Small intestine (tissue), 7 donors: ENCODE data around the gene DOCK6. TPM values are rescaled to one million over a fixed set of nuclear protein-coding genes. Genes with fewer than 3 reads are reported as not detected.

Experiments used
- DNase-seq, 2 donors: peaks; one replicate each; pipeline versions ENCODE4 v3.0.0 to v3.0.0-alpha.2; 2013
- FAIRE-seq: peaks from 2 replicates; lab custom pipeline; 2012; peaks lifted over from hg19 to GRCh38; lab: Jason Lieb, UNC
- H3K27ac ChIP-seq, 3 donors: one replicate each; pipeline ENCODE4 v1.5.1; 2013; ENCODE audit warnings: low read length in 2 of 3, mild to moderate bottlenecking in 2 of 3, control low read depth in 1 of 3, inconsistent platforms in 1 of 3, low read depth in 1 of 3, moderate library complexity in 1 of 3
- H3K27me3 ChIP-seq, 3 donors: one replicate each; pipeline ENCODE4 v1.6.1; 2013; ENCODE audit warnings: low read length in 3 of 3, inconsistent platforms in 1 of 3; ENCODE audit not compliant: control insufficient read depth in 3 of 3, insufficient read depth in 3 of 3
- H3K36me3 ChIP-seq, 3 donors: one replicate each; pipeline ENCODE4 v1.6.1; 2013; ENCODE audit warnings: low read length in 3 of 3, inconsistent platforms in 1 of 3, low read depth in 1 of 3, mild to moderate bottlenecking in 1 of 3, moderate library complexity in 1 of 3; ENCODE audit not compliant: control insufficient read depth in 3 of 3, insufficient read depth in 2 of 3
- H3K4me1 ChIP-seq, 3 donors: one replicate each; pipeline ENCODE4 v1.6.1; 2013; ENCODE audit warnings: low read length in 2 of 3, inconsistent platforms in 1 of 3, low read depth in 1 of 3, mild to moderate bottlenecking in 1 of 3, moderate library complexity in 1 of 3; ENCODE audit not compliant: control insufficient read depth in 3 of 3, insufficient read depth in 2 of 3
- H3K4me3 ChIP-seq, 3 donors: one replicate each; pipeline ENCODE4 v1.5.1; 2013; ENCODE audit warnings: low read length in 3 of 3, control low read depth in 1 of 3, inconsistent platforms in 1 of 3, low read depth in 1 of 3, mild to moderate bottlenecking in 1 of 3, moderate library complexity in 1 of 3
- H3K9me3 ChIP-seq, 2 donors: one replicate each; pipeline ENCODE4 v1.6.1; 2013; ENCODE audit warnings: low read depth in 1 of 2, low read length in 1 of 2; ENCODE audit not compliant: control insufficient read depth in 2 of 2, insufficient read depth in 1 of 2
- WGBS, 3 donors: extraction: QIAGEN DNeasy Blood & Tissue Kit; methylation state at CpG; one replicate each; pipeline ENCODE4 v1.1.7; 2013; 5-methylcytosine and 5-hydroxymethylcytosine counted together
- polyA plus RNA-seq, 4 donors: library from polyadenylated mRNA; stranded (reverse) in 3 of 4; unstranded in 1 of 4; fragments of 200-250 nt in 3 of 4; fragments of 120-200 nt in 1 of 4; gene quantifications; one replicate each; pipeline versions ENCODE4 v1.2.1 to v1.2.3, GENCODE V29; 2013
- donor health status: healthy with polysubstance abuse.
- donor health status: control.
- donor health status: control.
- donor health status: Bipolar disorder and iron deficiency.
- donor health status: healthy.

DOCK6 gene
- polyA plus RNA-seq, 4 donors = 44.4 to 68.0 (median 51.0) TPM

DNA sequence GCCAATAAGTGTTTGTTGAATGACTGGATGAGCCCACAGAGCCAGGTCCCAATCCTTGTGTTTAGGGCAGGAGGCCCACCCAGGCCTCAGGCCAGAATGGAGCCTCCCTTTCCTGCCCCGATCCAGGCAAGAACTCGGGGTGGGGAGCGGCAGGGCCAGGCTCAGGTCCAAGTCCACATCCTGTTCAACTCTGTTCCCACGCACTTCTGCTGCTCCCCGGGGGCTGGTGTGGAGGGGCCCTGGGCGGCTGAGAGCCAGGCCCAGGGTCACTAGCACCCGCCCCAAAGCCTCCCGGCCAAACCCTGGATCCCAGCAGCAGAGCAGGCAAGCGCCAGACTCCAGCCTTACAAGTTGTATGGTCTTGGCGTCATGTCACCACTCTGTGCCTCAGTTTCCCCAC is 14.9 kb downstream of the DOCK6 start:
- H3K36me3 ChIP-seq = peaks cover 3 to 92% (median 10%) of the 10 kb centered on the region in 3 donors
- DNase-seq = no peak
- no peak for FAIRE-seq
- H3K9me3 ChIP-seq = no peaks in the 10 kb centered on the region
- peak overlapping the region in 1 of 3 donors; percentile 53 for H3K27ac ChIP-seq
- H3K4me3 ChIP-seq = no peak overlapping the region
- no peaks in the 10 kb centered on the region for H3K27me3 ChIP-seq
- 56 to 90% (median 82%) methylated on average over 8 to 10 of the region's 10 CpGs for WGBS, 3 donors
- peaks cover 0 to 6% (median 3%) of the 10 kb centered on the region in 3 donors for H3K4me1 ChIP-seq

DNA sequence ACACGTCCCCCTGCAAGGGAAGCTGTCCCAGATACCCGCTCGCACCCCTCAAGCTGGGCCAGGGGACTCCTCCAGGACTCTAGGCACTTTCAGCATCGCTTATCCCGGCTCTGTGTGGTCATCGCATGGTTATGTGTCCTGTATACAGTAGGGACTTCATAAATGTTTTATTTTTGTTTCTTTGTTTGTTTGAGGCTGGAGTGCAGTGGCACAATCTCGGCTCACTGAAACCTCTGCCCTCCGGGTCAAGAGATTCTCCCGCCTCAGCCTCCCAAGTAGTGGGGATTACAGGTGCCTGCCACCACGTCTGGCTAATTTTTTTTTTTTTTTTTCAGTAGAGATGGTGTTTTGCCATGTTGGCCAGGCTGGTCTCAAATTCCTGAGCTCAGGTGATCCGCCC is 15.4 kb downstream of the DOCK6 start:
- no peak for FAIRE-seq
- Histone ChIP-seq H3K9me3 (no peaks in the 10 kb centered on the region), H3K36me3 (peaks cover 3 to 91% (median 6%) of the 10 kb centered on the region in 3 donors), H3K4me1 (peaks cover 0 to 7% (median 3%) of the 10 kb centered on the region in 3 donors), H3K27me3 (no peaks in the 10 kb centered on the region), H3K27ac (no peak overlapping the region), H3K4me3 (no peak overlapping the region)
- no peak for DNase-seq
- WGBS, 3 donors = 87 to 88% (median 88%) methylated on average over 11 of the region's 11 CpGs

DNA sequence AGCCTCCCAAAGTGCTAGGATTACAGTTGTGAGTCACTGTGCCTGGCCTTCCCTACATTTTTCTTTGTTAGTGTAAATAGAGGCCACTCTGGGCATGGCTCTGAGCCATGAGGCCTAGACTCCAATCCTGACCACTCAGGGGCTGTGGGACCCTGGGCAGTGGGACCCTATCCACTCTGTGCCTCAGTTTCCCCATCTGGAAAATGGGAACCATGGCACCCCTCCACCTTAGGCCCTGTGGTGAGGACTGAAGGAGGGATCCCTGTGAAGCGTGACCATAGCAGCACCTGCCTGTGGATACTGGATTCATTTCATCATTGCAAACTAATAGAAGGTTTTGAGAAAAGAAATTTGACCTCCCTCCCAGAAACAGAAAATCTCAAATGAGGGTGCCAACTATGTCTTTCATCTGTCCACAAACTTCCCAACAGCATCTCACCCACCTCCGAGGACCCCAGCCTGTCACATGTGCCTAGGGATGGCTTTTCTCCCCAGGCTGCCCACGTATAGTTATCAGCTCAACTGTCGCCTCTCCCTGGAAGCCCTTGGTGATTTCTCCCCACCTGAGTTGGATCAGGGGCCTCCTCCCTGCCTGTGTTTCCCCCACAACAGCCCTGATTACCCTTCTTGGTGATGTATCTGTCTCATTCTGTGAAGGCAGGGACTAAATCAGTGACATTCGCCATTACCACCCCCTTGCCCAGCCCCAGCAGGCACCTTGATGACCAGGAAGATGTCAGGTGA is 17.3 kb downstream of the DOCK6 start:
- WGBS, 3 donors = 92 to 97% (median 93%) methylated on average over 5 of the region's 5 CpGs
- FAIRE-seq = no peak

DNA sequence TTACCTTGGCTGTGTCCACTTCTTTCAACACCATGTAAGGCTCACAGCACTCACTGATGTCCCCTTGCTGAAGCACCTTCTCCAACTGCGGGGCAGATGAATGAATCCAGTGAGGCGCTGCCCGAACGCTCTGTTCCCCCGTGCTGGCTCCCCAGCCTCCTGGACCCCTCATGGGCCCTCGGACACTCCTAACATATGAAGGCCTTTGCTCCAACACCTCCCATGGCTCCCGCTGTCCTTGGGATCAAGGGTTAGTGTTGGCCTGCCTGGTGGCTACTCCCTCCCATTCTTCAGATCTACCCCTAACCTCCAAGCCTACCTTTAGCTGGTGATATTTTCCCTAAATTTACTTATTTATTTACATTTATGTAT is 18.5 kb downstream of the DOCK6 start:
- DNase-seq = no peak
- peaks cover 2 to 92% (median 3%) of the 10 kb centered on the region in 3 donors for H3K36me3 ChIP-seq
- no peak overlapping the region for H3K4me3 ChIP-seq
- peaks cover 0 to 11% (median 3%) of the 10 kb centered on the region in 3 donors for H3K4me1 ChIP-seq
- H3K27me3 ChIP-seq = no peaks in the 10 kb centered on the region
- peak overlapping the region in 1 of 3 donors; percentile 53 for H3K27ac ChIP-seq
- FAIRE-seq = no peak
- 91 to 93% (median 91%) methylated on average over 7 of the region's 7 CpGs for WGBS, 3 donors
- H3K9me3 ChIP-seq = peaks cover 0 to 4% of the 10 kb centered on the region in 2 donors

More for the DNA sequence above, 17.3 kb downstream of the DOCK6 start:
- H3K36me3 ChIP-seq = peaks cover 2 to 89% (median 3%) of the 10 kb centered on the region in 3 donors
- no peak overlapping the region for H3K27ac ChIP-seq
- peaks cover 0 to 11% (median 3%) of the 10 kb centered on the region in 3 donors for H3K4me1 ChIP-seq
- no peaks in the 10 kb centered on the region for H3K9me3 ChIP-seq
- DNase-seq = no peak
- H3K27me3 ChIP-seq = no peaks in the 10 kb centered on the region
- H3K4me3 ChIP-seq = no peak overlapping the region

DNA sequence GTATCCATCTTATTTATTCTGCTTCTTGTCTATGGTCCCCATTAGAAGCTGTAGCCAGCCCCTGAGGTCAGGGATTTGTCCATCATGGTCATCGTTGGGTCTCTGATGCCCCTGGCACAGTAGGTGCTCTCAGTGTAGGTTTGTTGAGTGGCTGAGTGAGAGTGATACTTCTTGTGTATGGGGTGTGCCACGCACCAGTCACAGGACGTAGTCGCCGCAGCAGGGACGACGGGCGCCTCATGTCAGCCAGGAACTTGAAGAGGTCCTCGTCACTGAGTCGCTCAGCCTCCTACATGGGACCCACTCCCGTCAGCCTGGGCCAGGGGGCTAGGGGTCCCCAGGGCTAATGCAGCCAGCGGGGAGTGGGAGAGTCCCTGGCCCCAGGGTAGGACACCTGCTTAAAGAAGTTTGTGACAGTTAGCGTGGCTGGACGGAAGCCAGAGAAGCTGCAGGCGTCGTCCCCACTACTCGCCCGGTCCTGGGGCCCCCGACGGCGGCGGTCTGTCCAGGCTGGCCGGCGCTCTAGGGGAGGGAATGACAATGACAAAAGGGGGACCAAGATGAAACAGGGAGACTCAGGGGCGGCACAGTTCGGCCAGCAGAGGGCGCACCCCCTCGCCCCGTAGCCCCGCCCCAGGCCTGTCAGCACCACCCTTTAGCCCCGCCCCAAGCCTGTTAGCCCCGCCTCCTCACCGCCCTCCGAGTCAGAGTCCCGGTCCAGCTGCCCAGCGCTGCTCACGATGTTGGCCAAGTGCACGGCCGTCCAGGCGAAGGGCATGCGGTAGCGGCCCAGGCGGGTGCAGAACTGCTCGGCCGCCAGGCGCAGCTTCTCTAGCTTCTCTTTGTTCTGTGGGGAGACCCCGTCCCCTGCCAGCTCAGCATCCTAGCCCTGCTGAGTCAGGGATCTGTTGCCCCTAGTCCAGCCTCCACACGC is 19.2 kb downstream of the DOCK6 start:
- peak overlapping the region in 1 of 3 donors; percentile 53 for H3K27ac ChIP-seq
- peaks cover 0 to 6% of the 10 kb centered on the region in 2 donors for H3K9me3 ChIP-seq
- no peak for FAIRE-seq
- no peak overlapping the region for H3K4me3 ChIP-seq
- peaks cover 0 to 94% (median 0%) of the 10 kb centered on the region in 3 donors for H3K36me3 ChIP-seq
- peak; percentile 86 to 88 for DNase-seq
- WGBS, 3 donors = 37 to 43% (median 38%) methylated on average over 45 to 48 of the region's 48 CpGs
- peaks cover 0 to 11% (median 3%) of the 10 kb centered on the region in 3 donors for H3K4me1 ChIP-seq
- no peaks in the 10 kb centered on the region for H3K27me3 ChIP-seq

DNA sequence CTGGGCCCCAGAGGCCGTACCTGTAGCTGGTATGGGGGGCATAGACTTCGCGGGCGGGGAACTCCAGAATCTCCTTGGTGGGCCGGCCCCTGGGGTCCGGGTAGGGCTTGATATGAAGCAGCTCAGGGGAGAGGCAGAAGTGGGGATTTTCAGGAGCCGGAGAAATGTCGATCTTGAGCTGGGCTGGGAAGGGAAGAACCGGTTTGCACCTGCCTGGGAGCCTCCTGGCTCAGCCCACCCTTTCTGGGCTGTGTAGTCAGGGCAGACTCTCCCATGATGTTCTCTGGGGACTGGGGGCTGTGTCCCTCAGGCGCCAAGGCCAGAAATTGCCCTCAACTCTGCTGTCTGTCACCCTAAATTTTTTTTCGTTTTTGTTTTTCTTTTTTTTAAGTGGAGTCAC is 20.3 kb downstream of the DOCK6 start:
- 89 to 97% (median 90%) methylated on average over 9 to 11 of the region's 11 CpGs for WGBS, 3 donors
- no peak for FAIRE-seq

DNA sequence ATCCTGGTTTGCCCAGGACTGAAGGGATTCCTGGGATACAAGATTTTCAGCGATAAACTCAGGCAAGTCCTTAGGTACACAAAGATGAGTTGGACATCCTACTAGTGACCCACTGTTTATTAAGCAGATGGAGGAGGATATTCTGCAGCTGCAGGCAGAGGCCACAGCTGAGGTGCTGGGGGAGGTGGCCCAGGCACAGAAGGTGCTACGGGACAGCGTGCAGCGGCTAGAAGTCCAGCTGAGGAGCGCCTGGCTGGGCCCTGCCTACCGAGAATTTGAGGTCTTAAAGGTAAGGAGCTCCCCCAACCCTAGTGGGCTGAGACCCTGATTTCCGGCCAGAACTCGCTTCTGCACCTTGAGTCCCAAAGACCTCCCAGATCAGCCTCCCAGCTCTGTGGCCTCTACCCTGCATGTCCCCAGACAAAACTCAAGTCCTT is 22.3 kb downstream of the DOCK6 start:
- 92 to 96% (median 95%) methylated on average over 8 of the region's 8 CpGs for WGBS, 3 donors
- no peak overlapping the region for H3K4me3 ChIP-seq
- no peak for DNase-seq
- H3K27ac ChIP-seq = no peak overlapping the region
- H3K36me3 ChIP-seq = peaks cover 0 to 94% (median 4%) of the 10 kb centered on the region in 3 donors
- no peak for FAIRE-seq
- no peaks in the 10 kb centered on the region for H3K27me3 ChIP-seq
- H3K4me1 ChIP-seq = peaks cover 0 to 11% (median 3%) of the 10 kb centered on the region in 3 donors
- H3K9me3 ChIP-seq = peaks cover 0 to 6% of the 10 kb centered on the region in 2 donors

More for the DNA sequence above, 20.3 kb downstream of the DOCK6 start:
- peaks cover 0 to 94% (median 4%) of the 10 kb centered on the region in 3 donors for H3K36me3 ChIP-seq
- H3K4me1 ChIP-seq = peaks cover 0 to 11% (median 3%) of the 10 kb centered on the region in 3 donors
- peaks cover 0 to 6% of the 10 kb centered on the region in 2 donors for H3K9me3 ChIP-seq
- H3K27me3 ChIP-seq = no peaks in the 10 kb centered on the region
- no peak overlapping the region for H3K27ac ChIP-seq
- DNase-seq = no peak
- H3K4me3 ChIP-seq = no peak overlapping the region
